Retinal pigment epithelial cell (primary cell): ENCODE data around the gene NELFE.
"Not testable (repeated sequence)": the region's sequence is repeated elsewhere in the genome, so short reads cannot be mapped to it uniquely, and the experiment has no call there.

ENCODE experiments used
- DNase-seq: peaks from one replicate; pipeline ENCODE4 v3.0.0-alpha.2; 2010; ENCODE audit warnings: low read depth
- H3K4me3 ChIP-seq: 2 replicates; pipeline ENCODE4 v1.5.1; 2011; ENCODE audit warnings: mild to moderate bottlenecking, low read length, control low read depth, moderate library complexity
- TF ChIP-seq, protein P1 (sequence below): conservative IDR thresholded peaks from 2 replicates; pipeline ENCODE4 v1.5.1; 2011; ENCODE audit warnings: low read depth, low read length, control low read depth, inconsistent platforms

NELFE gene

DNA sequence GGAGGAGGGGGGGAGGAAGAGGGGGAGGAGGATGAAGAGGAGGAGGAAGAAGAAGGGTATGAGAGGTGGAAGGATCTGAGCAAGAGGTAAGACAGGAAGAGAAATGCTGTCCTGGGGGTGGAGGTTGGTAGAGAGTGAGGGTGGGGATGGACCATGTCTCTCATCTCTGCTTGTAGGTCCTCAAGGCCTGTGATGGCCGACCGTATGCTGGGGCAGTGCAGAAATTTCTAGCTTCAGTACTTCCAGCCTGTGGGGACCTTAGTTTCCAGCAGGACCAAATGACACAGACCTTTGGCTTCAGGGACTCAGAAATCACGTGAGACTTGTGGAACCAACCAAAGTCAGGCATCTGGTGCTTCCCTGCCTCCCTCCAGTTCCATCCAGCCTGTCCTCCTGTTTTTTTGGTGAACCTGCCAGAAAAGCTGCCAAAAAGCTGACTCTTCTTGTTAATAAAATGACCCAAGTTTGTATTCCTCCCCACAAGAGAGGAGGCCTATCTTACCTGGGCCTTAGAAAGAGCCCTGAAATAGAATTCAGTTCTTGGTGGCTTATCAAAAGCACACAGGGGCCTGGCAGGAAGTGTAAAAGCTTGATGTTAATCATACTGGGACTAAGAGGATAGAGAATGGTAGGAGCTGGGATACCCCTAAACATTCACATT, 20.6 kb upstream of the NELFE start:
- H3K4me3 ChIP-seq, result no peak overlapping the region
- TF ChIP-seq, protein P1, sequence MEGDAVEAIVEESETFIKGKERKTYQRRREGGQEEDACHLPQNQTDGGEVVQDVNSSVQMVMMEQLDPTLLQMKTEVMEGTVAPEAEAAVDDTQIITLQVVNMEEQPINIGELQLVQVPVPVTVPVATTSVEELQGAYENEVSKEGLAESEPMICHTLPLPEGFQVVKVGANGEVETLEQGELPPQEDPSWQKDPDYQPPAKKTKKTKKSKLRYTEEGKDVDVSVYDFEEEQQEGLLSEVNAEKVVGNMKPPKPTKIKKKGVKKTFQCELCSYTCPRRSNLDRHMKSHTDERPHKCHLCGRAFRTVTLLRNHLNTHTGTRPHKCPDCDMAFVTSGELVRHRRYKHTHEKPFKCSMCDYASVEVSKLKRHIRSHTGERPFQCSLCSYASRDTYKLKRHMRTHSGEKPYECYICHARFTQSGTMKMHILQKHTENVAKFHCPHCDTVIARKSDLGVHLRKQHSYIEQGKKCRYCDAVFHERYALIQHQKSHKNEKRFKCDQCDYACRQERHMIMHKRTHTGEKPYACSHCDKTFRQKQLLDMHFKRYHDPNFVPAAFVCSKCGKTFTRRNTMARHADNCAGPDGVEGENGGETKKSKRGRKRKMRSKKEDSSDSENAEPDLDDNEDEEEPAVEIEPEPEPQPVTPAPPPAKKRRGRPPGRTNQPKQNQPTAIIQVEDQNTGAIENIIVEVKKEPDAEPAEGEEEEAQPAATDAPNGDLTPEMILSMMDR, result no peak
- DNase-seq, result no peak

DNA sequence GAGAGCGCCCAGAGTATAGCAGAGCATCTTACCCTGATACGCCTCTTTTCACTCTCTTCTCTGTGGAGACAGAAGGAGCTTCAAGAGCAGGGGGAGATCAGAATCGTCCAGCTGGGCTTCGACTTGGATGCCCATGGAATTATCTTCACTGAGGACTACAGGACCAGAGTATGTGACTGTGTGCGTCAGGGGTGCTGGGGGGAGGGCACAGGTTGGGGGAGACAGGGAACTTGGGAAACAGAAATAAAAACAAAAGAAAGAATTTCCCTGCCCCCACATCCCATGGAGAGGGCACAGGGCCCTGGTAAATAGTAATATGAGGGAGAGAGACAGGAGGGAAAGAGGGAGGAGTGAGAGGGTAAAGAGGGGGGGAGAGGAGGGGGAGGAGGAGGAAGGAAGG, 20.1 kb upstream of the NELFE start:
- H3K4me3 ChIP-seq, result no peak overlapping the region
- DNase-seq, result no peak
- TF ChIP-seq, protein P1, result no peak

DNA sequence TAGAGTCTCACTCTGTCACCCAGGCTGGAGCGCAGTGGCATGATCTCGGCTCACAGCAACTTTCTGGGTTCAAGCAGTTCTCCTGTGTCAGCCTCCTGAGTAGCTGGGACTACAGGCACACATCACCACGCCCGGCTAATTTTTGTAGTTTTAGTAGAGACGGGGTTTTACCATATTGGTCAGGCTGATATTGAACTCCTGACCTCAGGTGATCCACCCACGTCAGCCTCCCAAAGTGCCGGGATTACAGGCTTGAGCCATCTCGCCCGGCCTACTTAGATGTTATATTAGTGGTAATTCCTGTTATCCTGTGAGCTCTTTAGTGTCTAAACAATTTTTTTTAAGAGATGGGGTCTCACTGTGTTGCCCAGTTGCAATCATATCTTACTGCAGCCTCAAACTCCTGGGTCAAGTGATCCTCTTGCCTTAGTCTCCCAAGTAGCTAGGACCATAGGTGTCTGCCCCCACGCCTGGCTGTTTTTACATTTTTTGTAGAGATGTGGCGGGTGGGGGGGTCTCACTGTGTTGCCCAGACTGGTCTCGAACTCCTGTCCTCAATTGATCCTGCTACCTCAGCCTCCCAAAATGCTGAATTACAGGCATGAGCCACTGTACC, 19.2 kb upstream of the NELFE start:
- no peak for DNase-seq
- TF ChIP-seq, protein P1, result no peak

DNA sequence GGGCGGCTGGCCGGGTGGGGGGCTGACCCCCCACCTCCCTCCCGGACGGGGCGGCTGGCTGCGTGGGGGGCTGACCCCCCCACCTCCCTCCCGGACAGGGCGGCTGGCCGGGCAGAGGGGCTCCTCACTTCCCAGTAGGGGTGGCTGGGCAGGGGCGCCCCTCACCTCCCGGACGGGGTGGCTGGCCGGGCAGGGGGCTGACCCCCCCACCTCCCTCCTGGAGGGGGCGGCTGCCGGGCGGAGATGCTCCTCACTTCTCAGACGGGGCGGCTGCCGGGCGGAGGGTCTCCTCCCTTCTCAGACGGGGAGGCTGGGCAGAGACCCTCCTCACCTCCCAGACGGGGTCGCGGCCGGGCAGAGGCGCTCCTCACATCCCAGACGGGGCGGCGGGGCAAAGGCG, 17.3 kb upstream of the NELFE start:
- H3K4me3 ChIP-seq, DNase-seq: not testable (repeated sequence)

More for the DNA sequence above, 19.2 kb upstream of the NELFE start:
- H3K4me3 ChIP-seq, result no peak overlapping the region

DNA sequence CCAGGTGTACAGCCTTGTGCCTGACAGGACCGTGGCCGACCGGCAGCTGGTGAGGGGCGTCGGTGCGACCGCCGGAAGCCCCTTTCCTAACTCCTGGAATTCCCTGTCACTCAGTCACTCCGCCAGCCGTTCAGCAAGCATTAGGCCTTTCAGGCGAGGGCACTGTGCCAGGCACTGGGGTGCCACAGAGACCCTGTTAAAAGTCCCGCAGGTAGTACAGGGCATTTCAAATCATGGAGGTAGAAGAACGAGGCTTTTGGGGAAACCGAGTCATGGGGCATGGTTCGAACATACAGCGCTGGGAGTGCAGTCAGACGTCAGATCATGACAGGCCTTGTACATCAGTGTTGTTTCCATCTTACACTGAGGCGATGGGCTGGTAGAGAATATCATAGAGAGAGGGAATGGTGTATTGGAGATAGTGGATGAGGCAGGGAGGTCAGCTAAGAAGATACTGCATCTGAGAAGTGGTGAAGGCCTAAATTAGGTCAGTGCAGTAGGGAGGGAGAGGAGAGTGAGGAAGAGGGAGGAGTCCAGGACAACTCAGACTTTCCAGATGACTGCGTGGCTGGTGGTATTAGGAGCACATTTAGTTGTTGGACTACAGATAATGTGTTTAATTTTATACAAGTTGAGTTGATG, 14.1 kb upstream of the NELFE start:
- TF ChIP-seq, protein P1, result no peak
- DNase-seq, result no peak
- H3K4me3 ChIP-seq, result peak overlapping the region; percentile 91

DNA sequence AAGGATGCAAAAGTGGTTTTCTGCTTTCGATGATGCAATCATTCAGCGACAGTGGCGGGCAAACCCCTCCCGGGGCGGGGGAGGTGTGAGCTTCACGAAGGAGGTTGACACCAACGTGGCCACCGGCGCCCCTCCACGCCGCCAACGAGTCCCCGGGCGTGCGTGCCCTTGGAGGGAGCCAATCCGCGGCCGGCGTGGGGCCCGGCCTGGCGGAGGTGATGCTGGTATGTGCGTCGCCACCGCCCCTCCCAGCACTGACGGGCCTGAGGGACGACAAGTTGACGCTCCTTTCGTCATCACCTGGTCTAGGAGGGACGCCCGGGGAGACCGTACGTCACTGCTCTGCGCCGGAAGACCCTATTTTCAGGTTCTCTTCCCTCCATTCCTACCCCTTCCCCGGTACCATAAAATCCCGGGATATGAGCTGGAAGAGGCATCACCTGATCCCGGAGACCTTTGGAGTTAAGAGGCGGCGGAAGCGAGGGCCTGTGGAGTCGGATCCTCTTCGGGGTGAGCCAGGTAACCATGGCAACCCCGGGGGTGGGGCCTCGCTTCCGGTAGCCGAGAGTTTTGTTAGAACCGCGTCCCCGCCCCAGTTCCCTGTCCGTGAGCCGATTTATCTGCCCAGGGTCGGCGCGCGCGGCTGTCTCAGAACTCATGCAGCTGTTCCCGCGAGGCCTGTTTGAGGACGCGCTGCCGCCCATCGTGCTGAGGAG, 13.4 kb upstream of the NELFE start, which contains the start of gene DXO:
Gene DXO, minus strand, starts transcription at position 146 of the 716 bp plus-strand sequence. CDS start 463 bp downstream, outside the sequence.
- TF ChIP-seq, protein P1, result no peak
- H3K4me3 ChIP-seq, result peak within 1 kb of the TSS; percentile 91
- DNase-seq, result peak; percentile 95

DNA sequence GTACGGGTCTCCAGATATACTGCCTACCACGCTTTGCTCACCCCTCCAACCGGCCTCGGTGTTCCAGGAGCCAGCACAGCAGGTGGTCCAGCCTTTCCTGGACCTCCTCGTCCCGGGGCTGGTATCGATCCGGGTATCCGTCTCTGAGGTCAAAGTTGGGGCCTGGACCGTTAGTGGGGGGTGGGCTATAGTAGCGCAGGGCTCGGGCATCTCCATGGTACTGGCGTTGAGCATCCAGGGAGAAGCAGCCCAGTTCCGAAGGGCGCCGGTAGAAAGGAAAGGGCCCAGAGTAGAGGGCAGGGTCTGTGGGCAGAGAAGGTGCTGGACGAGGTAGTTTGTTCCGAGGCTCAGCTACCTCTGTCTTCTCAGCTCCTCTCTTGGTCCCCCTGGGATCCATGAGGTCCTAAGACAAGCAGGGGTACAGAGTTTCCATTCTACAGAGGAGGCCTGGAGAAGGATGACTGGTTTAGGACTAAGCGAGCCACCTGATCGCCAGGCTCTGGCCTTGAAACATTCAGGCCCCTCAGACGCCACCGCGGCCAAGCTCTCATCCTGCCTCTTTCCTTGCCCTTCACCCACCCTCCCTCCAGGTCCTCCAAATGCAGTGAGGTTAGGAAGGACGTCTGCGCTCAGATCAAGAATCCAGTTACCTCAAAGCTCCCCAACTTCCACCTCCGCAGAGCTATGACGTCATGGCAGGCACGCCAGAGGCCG, 12.7 kb upstream of the NELFE start:
- H3K4me3 ChIP-seq, result peak overlapping the region; percentile 91
- no peak for DNase-seq
- TF ChIP-seq, protein P1, result no peak
